ENCODE data around the gene SLC46A1.

- TF ChIP-seq, protein P1, sequence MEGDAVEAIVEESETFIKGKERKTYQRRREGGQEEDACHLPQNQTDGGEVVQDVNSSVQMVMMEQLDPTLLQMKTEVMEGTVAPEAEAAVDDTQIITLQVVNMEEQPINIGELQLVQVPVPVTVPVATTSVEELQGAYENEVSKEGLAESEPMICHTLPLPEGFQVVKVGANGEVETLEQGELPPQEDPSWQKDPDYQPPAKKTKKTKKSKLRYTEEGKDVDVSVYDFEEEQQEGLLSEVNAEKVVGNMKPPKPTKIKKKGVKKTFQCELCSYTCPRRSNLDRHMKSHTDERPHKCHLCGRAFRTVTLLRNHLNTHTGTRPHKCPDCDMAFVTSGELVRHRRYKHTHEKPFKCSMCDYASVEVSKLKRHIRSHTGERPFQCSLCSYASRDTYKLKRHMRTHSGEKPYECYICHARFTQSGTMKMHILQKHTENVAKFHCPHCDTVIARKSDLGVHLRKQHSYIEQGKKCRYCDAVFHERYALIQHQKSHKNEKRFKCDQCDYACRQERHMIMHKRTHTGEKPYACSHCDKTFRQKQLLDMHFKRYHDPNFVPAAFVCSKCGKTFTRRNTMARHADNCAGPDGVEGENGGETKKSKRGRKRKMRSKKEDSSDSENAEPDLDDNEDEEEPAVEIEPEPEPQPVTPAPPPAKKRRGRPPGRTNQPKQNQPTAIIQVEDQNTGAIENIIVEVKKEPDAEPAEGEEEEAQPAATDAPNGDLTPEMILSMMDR (IDR thresholded peaks at IDR 0.05; ENCODE audit: insufficient read depth, low read length, poor library complexity, severe bottlenecking): no peak
- TF ChIP-seq EZH2phosphoT487 (conservative IDR thresholded peaks at IDR 0.05; ENCODE audit: low read length): no peak
Measured at GRCh38 chr17:28384281-28385036, 21.6 kb downstream of the SLC46A1 start.
